ENCODE measurements around the gene NSA2.

The NSA2 gene

GRCh38 chr5:74816875-74817274 lies 49.8 kb downstream of the NSA2 start:
- no peak for DNase-seq (ENCODE audit: low spot score)

DNA sequence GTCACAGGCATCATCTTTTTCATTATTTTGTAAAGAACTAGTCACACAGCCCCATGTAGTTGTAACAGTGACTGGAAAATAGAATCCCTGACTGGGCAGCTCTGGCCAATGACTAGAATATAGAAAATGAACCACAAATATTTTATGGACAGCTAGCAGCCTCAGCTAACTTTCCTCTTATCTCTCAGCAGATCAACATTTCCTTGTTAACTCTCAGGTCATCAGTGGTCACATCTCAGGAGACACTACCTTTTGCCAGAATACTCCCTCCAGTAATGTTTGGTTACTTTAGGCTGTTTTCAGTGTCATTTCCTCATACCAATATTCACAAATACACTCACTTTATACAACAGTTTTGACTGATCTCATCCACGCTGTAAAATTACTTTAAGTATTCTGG lies 55.2 kb downstream of the NSA2 start:
- DNase-seq (ENCODE audit: low spot score) = peak; percentile 38

GRCh38 chr5:74829413-74829812 lies 62.4 kb downstream of the NSA2 start:
- no peak for DNase-seq (ENCODE audit: low spot score)

Data from kidney tubule cell (primary cell).